AG10803 (cell line): ENCODE measurements around the gene ENTHD1.
"Not testable (repeated sequence)": the region's sequence is repeated elsewhere in the genome, so short reads cannot be mapped to it uniquely, and the experiment has no call there.

Source experiments
- DNase-seq: peaks from one replicate; pipeline ENCODE4 v3.0.0; 2010; ENCODE audit warnings: low read depth
- H3K4me3 ChIP-seq: 2 replicates; pipeline ENCODE4 v1.5.1; 2011; ENCODE audit warnings: mild to moderate bottlenecking, low read length, control low read depth
- TF ChIP-seq, protein P1 (sequence below): conservative IDR thresholded peaks from 2 replicates; pipeline ENCODE4 v1.5.1; 2011; ENCODE audit warnings: mild to moderate bottlenecking, low read length, control low read depth, inconsistent platforms

ENTHD1 gene

GRCh38 chr22:39868741-39869140, 24.8 kb downstream of the ENTHD1 start:
- TF ChIP-seq, protein P1, sequence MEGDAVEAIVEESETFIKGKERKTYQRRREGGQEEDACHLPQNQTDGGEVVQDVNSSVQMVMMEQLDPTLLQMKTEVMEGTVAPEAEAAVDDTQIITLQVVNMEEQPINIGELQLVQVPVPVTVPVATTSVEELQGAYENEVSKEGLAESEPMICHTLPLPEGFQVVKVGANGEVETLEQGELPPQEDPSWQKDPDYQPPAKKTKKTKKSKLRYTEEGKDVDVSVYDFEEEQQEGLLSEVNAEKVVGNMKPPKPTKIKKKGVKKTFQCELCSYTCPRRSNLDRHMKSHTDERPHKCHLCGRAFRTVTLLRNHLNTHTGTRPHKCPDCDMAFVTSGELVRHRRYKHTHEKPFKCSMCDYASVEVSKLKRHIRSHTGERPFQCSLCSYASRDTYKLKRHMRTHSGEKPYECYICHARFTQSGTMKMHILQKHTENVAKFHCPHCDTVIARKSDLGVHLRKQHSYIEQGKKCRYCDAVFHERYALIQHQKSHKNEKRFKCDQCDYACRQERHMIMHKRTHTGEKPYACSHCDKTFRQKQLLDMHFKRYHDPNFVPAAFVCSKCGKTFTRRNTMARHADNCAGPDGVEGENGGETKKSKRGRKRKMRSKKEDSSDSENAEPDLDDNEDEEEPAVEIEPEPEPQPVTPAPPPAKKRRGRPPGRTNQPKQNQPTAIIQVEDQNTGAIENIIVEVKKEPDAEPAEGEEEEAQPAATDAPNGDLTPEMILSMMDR = no peak
- H3K4me3 ChIP-seq = no peak overlapping the region
- DNase-seq = no peak

DNA sequence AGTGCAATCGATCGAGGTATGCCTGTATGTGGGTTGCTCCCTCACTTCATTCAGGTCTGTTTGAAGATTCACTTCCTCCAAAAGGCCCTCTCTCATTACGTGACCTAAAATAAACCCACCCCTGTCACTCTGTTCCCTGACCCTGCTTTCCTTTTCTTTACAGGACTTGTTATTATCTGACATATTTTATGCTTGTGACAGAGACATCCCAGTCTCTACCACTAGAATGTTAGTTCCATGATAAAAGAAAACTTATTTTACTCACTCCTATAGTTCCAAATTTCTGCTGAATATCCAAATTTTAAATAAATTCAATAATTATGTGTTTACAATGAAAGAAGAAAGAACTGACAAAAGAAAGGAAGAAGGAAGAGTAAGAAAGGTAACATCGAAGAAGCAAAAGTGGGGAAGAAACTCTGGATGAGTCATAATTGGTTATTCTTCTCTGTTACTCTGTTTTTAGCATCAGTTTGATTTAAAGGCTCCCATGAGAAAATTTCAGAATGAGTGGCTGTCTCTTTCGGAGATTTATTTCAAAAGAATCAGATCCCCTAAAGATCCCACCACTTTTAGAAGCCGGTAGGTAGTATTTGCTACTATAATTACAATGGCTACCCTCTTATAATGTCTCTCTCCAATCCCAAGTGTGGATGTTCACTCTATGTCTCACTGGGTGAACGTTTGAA, 33.5 kb downstream of the ENTHD1 start:
- TF ChIP-seq, protein P1 = no peak
- DNase-seq = no peak
- H3K4me3 ChIP-seq = no peak overlapping the region

- no peak overlapping the region for H3K4me3 ChIP-seq
- DNase-seq = no peak
- TF ChIP-seq, protein P1 = no peak
These were observed 37.0 kb downstream of the ENTHD1 start for GRCh38 chr22:39856588-39856987.

DNA sequence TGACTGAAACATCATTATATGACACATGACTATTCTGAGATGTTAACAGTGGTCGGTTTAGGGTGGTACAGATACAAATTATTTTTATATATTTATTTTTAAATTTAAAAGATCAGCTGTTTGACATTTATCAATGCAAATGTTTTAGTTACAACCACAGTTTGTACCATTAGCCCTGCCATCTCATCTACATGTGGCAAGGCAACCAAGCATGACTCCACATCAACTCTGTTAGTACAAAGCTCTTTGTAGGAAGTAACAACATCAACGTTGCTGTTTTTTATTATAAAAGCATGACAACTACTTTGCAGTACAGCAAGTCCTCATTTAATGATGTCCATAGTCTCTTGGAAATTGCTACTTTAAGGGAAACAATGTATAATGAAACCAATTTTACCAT, 40.8 kb downstream of the ENTHD1 start:
- H3K4me3 ChIP-seq = no peak overlapping the region
- TF ChIP-seq, protein P1 = no peak
- no peak for DNase-seq

DNA sequence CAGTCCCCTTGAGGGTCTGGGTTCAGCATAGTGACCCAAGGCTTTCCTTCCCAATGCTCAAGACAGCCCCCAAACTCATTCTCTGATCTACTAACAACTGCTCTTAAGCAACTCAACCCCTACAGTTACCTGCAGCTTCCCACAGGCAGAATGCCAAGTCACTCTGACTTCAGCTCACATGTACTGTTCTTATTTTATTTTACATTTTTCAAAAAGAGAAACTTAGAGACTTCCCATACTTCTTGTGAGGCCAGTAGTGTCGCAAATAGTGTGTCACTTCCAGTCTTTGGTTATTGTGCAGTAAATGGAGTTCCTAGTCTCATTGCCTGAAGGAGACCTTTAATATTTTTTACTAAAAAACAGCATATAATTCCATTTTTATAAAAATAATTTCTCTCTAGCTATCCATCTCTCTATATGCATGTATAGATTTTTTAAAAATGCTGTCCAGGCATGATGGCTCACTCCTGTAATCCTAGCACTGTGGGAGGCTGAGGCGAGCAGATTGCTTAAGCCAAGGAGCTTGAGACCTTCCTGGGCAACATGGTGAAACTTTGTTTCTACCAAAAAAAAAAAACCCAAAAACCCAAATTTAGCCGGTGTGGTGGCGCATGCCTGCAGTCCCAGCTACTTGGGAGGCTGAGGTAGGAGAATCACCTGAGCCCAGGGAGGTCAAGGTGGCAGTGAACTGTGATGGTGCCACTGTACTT, 41.8 kb downstream of the ENTHD1 start:
- TF ChIP-seq, protein P1 = no peak
- H3K4me3 ChIP-seq = no peak overlapping the region
- no peak for DNase-seq

- TF ChIP-seq, protein P1 = no peak
- no peak for DNase-seq
- H3K4me3 ChIP-seq = no peak overlapping the region
These were observed 46.1 kb downstream of the ENTHD1 start for GRCh38 chr22:39847477-39847876.

GRCh38 chr22:39846539-39846938, 47.0 kb downstream of the ENTHD1 start:
- not testable (repeated sequence) for DNase-seq

More at GRCh38 chr22:39846539-39846938, 47.0 kb downstream of the ENTHD1 start:
- not testable (repeated sequence) for H3K4me3 ChIP-seq
